SK-N-MC (cell line): ENCODE results near the gene DDX5.
A peak's percentile ranks its signal among the peaks of the same experiment; 100 is the strongest.

Source experiments
- DNase-seq: peaks from one replicate; pipeline ENCODE4 v3.0.0-alpha.2; 2011; ENCODE audit warnings: low read depth, low spot score
- H3K27ac ChIP-seq: fragments of 200-600 bp; sonication (generic); 2 replicates; pipeline ENCODE4 v1.5.1; 2016; ENCODE audit warnings: mixed run types
- H3K36me3 ChIP-seq: fragments of 200-600 bp; sonication (generic); 2 replicates; pipeline ENCODE4 v1.6.1; 2017; ENCODE audit warnings: antibody characterized with exemption, low read length, mixed read lengths; ENCODE audit not compliant: insufficient read depth
- H3K4me3 ChIP-seq: fragments of 200-600 bp; sonication (generic); 2 replicates; pipeline ENCODE4 v1.5.1; 2016
- H3K9ac ChIP-seq: fragments of 200-600 bp; sonication (generic); 2 replicates; pipeline ENCODE4 v1.8.0; 2017; ENCODE audit warnings: mixed run types, mixed read lengths; ENCODE audit not compliant: insufficient read length
- H3K9me3 ChIP-seq: fragments of 200-600 bp; sonication (generic); 2 replicates; pipeline ENCODE4 v1.6.1; 2017; ENCODE audit warnings: low read depth, mild to moderate bottlenecking, antibody characterized with exemption, low read length, moderate library complexity, mixed read lengths
- EZH2 ChIP-seq: fragments of 200-600 bp; sonication (generic); IDR thresholded peaks from one replicate; pipeline ENCODE4 v1.6.1; 2017; ENCODE audit warnings: antibody characterized with exemption
- FOXP2 ChIP-seq: optimal IDR thresholded peaks from 2 replicates; pipeline ENCODE3; 2011; ENCODE audit warnings: mild to moderate bottlenecking, moderate library complexity; ENCODE audit not compliant: insufficient read depth; ENCODE audit errors: extremely low read length, control extremely low read depth
- POLR2AphosphoS5 ChIP-seq: IDR thresholded peaks from 2 replicates; pipeline ENCODE4 v1.6.1; 2012; ENCODE audit warnings: mild to moderate bottlenecking, low read depth, low read length, borderline replicate concordance

DDX5 gene

DNA sequence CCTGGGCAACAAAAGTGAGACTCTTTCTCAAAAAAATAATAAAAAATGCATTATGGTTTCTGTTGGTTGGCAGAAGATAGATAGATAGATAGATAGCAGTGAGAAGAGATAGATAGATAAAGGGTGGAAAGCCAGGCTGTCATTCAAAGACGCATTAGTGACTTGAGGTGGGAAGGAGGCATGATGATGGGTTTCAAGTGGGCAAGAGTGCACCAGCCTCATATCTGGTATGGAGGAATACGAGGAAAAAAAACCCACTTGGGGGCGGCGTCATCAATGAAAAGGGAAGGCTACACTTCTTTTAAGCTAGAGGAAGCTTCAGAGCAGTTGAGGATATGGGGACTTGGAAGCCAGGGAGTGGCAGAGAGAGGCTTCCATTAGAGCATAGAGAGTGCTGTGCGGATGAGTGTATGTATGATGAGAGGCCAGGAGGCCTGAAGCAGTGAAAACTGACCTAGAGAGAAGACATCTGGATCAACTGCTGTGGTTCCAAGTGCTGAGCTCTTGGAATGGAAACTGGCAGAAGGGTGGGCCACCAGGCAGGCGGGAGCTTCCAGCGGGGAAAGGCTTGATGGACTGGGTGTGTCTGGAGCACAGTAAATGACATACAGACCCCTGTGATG, 32.5 kb upstream of the DDX5 start:
- Histone ChIP-seq H3K27ac (peak overlapping the region; percentile 65; the same call in 1 of the 2 replicates), H3K9ac (no peak overlapping the region), H3K4me3 (no peak overlapping the region), H3K36me3 (peaks cover 51% of the 10 kb centered on the region), H3K9me3 (no peaks in the 10 kb centered on the region)
- DNase-seq: no peak
- TF ChIP-seq EZH2 (no peak), FOXP2 (no peak)

DNA sequence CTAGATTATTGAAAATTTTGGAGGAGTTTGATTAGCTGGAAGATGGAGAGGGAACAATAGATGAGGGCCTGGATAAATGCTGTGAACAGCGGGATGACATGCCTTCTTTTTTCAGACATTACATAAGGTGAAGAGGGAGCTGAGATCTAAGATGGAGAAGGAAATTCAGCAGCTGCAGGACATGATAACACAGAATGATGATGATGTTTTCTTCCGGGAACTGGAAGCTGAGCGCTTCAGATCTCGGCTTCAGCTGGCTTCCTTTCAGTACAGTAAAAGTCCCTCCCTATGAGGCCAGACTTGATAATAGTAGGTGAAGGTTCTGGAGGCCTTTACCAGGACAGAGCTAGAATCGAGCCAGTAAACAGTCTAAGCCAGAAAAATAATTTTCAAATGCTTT, 31.4 kb upstream of the DDX5 start:
- Histone ChIP-seq H3K4me3 (no peak overlapping the region), H3K9ac (no peak overlapping the region), H3K9me3 (no peaks in the 10 kb centered on the region), H3K36me3 (peaks cover 62% of the 10 kb centered on the region), H3K27ac (no peak overlapping the region)
- DNase-seq: no peak
- TF ChIP-seq EZH2: no peak
- no peak for TF ChIP-seq POLR2AphosphoS5
- TF ChIP-seq FOXP2: no peak

DNA sequence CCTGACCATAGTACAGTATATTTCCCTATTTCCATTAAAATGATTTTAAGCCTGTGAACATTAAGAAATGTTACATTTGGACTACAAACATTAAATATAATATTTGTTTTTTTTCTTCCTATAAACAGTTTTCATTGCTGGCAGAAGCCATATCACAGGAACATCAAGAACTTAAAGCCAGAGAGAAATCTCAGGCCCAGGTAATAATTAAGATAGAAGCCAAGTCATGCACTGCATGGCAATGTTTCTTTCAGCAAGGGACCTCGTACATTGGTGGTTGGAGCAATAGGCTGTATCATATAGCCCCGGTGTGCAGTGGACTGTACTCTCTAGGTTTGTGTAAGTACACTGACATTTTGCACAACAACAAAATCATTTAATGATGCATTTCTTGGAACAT, 30.8 kb upstream of the DDX5 start:
- Histone ChIP-seq H3K9me3 (no peaks in the 10 kb centered on the region), H3K27ac (no peak overlapping the region), H3K36me3 (peaks cover 68% of the 10 kb centered on the region), H3K4me3 (no peak overlapping the region), H3K9ac (no peak overlapping the region)
- TF ChIP-seq FOXP2 (no peak), POLR2AphosphoS5 (no peak), EZH2 (no peak)
- no peak for DNase-seq

DNA sequence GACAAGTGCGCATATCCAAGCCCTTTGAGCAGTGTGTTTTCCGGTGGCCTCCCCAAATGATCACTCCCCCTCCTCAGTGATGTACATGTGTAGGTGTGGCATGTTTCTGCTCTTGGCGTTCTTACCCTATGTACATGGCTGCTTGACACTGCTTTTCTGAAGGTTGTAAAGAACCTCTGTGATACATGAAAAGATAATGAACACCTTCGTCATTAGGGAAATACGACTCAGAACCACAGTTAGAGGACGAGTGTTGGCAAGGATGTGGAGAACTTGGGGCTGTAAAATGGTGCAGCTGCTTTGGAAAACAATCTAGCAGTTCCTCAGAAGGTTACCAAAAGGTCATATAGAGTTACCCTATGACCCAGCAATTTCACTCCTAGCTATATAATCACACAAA, 29.3 kb upstream of the DDX5 start:
- no peaks in the 10 kb centered on the region for H3K9me3 ChIP-seq
- H3K36me3 ChIP-seq: peaks cover 84% of the 10 kb centered on the region
- H3K4me3 ChIP-seq: no peak overlapping the region
- H3K9ac ChIP-seq: no peak overlapping the region
- DNase-seq: no peak
- no peak overlapping the region for H3K27ac ChIP-seq
- no peak for TF ChIP-seq EZH2
- no peak for TF ChIP-seq FOXP2
- no peak for TF ChIP-seq POLR2AphosphoS5

DNA sequence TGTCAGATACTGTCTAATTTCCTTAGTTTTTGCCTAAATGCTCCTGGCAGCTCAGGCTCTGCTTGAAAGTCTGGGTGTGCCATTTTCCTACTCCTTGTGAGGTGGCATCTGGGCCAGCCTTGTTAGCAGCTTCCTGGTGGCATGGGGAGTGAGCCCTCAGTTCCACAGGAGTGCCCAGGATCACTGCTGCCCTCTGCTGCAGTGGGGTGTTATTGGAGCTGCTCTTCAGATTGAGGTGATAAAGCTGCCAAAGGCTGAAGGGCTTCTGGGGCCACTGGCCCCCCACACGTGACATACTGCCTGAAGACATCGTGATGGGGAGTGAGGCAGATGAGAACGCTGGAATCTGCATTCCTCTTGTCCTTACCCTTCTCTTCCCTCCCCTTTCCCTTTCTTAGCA, 28.1 kb upstream of the DDX5 start:
- peaks cover 95% of the 10 kb centered on the region for H3K36me3 ChIP-seq
- no peak overlapping the region for H3K9ac ChIP-seq
- no peak overlapping the region for H3K27ac ChIP-seq
- DNase-seq: no peak
- TF ChIP-seq FOXP2: no peak
- TF ChIP-seq EZH2: no peak
- TF ChIP-seq POLR2AphosphoS5: no peak
- no peaks in the 10 kb centered on the region for H3K9me3 ChIP-seq
- no peak overlapping the region for H3K4me3 ChIP-seq

DNA sequence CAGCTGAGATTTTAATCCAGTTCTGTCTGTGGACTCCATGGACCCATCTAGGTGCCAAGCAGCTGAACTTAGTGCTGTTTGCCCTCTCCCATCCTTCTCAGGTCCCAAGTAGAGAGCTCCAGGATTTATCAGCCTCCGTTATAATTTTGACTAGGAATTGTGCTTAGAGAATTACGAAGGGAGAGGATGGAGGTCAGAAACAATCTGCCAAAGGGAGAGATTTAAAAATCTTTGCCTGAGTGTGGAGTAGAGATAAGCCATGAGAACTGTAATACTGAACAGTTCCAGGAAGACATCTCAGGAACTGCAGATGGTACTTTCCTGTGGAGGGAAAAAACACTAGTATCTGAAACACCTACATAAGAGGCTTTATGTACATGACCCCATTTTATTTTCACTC, 27.7 kb upstream of the DDX5 start:
- TF ChIP-seq EZH2: no peak
- TF ChIP-seq FOXP2: no peak
- no peak for TF ChIP-seq POLR2AphosphoS5
- Histone ChIP-seq H3K27ac (0 out of 2 replicates have a peak overlapping the region, but pooled peaks have one; percentile 6), H3K9me3 (no peaks in the 10 kb centered on the region), H3K36me3 (peaks cover 99% of the 10 kb centered on the region), H3K9ac (no peak overlapping the region), H3K4me3 (no peak overlapping the region)
- DNase-seq: no peak

DNA sequence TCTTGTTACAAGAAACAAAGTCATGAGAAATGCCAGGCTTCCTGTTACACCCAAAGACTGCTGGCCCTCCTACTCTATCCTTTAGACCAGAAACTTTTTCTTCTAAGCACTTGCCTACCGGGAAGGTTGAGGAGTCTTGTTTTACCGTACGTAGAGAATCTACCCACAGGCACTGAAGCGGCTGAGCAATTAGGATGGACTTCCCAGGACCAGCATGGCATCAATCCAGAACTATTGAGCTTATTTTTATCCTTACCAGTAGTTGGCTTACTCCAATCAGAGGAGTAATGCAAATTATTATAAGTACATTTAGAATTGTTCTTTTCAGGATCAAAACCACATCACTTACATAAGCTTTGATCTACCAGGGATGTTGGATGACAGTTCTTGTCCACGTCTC, 26.3 kb upstream of the DDX5 start:
- Histone ChIP-seq H3K27ac (no peak overlapping the region), H3K9ac (no peak overlapping the region), H3K9me3 (no peaks in the 10 kb centered on the region), H3K36me3 (peaks cover 99% of the 10 kb centered on the region), H3K4me3 (no peak overlapping the region)
- DNase-seq: no peak
- TF ChIP-seq EZH2 (no peak), FOXP2 (no peak), POLR2AphosphoS5 (no peak)

DNA sequence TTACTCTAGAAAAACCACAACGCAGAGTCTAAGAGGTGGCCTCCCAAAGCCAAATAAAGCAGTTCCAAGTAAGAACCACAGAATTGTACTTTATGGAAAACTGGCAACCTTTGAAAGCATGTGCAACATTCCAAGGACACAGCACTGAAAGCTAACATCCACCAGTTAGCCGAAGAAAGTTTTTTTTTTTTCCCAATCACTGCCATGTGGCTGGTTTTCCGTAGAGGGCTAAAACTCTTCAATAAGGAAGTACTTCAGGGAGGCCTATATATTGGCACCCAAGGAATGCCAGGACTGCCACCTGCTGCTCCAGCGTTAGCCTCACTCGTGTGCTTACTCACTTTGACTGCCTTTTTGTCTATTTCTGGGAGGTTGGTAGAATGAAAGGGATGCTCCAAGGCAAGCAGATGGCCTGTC, 25.9 kb upstream of the DDX5 start:
- H3K9ac ChIP-seq: no peak overlapping the region
- no peak overlapping the region for H3K4me3 ChIP-seq
- peaks cover 98% of the 10 kb centered on the region for H3K36me3 ChIP-seq
- TF ChIP-seq POLR2AphosphoS5 (no peak), EZH2 (no peak), FOXP2 (no peak)
- H3K27ac ChIP-seq: no peak overlapping the region
- no peak for DNase-seq
- H3K9me3 ChIP-seq: no peaks in the 10 kb centered on the region

DNA sequence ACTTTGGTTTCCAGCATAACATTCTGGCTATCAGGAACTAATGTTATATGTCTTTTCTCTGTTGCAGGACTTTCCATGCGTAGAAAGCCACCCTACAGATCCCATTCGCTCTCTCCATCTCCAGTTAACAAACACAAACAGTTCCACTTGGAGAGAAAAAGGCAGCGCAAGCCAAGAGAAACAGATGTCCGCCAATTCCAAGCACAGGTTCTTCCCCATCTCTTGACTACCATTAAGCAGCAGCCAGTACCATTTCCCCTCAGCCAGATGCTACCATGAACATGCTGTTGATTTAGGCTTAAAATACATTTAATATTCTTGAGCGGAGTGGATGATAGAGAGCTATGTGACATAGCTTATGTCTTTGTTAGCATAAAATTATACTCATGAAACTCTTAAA, 23.1 kb upstream of the DDX5 start:
- DNase-seq: no peak
- TF ChIP-seq EZH2 (no peak), POLR2AphosphoS5 (no peak), FOXP2 (no peak)
- H3K4me3 ChIP-seq: no peak overlapping the region
- H3K36me3 ChIP-seq: peaks cover 94% of the 10 kb centered on the region
- H3K9me3 ChIP-seq: no peaks in the 10 kb centered on the region
- H3K27ac ChIP-seq: no peak overlapping the region
- H3K9ac ChIP-seq: no peak overlapping the region
